ENCODE measurements around the gene ACAP2. TPM values are rescaled to one million over a fixed set of nuclear protein-coding genes. Genes with fewer than 3 reads are reported as not detected.

Gene ACAP2
- total and polyA plus RNA-seq, 10 donors: 11.2 to 127 (median 97.9) TPM

DNA sequence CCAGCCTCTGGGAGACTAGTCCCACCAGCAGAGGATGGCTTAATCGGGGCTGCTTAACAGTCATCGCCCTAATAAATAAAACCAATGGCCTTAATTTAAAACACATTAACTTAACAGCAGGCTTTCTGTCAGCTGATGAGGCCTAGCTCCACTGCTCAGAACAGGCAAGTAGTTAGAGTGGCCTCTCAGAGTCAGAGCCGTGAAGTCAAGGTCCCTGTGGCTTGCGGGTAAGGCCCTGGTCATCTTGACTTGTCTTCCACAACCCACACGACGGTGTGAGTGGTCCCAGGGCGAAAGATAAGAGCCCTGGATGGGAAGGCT lies 183.7 kb downstream of the ACAP2 start:
- no peak for TF ChIP-seq POLR2AphosphoS5 (IDR thresholded peaks at IDR 0.05)
- intact Hi-C loops (cut with DNase I; ENCODE audit: low total_unique reads): loop anchor here (10.0 kb wide), 1 partner anchor 264 kb away; no protein-coding TSS in a partner anchor
- 47 to 67% (median 50%) methylated on average over 7 of the region's 7 CpGs for WGBS, 5 donors
- peak overlapping the region; percentile 83 to 96 (median 93) for H3K27ac ChIP-seq
- peaks cover 11 to 56% (median 33%) of the 10 kb centered on the region in 6 donors for H3K4me1 ChIP-seq
- no peaks in the 10 kb centered on the region for H3K27me3 ChIP-seq (replicated peaks in 1 of 7)
- peak overlapping the region in 7 of 8 donors; percentile 54 to 88 (median 62) for H3K4me3 ChIP-seq
- DNase-seq: no peak
- H3K36me3 ChIP-seq: peaks cover 0 to 21% (median 0%) of the 10 kb centered on the region in 6 donors
- H3K9me3 ChIP-seq: no peaks in the 10 kb centered on the region

DNA sequence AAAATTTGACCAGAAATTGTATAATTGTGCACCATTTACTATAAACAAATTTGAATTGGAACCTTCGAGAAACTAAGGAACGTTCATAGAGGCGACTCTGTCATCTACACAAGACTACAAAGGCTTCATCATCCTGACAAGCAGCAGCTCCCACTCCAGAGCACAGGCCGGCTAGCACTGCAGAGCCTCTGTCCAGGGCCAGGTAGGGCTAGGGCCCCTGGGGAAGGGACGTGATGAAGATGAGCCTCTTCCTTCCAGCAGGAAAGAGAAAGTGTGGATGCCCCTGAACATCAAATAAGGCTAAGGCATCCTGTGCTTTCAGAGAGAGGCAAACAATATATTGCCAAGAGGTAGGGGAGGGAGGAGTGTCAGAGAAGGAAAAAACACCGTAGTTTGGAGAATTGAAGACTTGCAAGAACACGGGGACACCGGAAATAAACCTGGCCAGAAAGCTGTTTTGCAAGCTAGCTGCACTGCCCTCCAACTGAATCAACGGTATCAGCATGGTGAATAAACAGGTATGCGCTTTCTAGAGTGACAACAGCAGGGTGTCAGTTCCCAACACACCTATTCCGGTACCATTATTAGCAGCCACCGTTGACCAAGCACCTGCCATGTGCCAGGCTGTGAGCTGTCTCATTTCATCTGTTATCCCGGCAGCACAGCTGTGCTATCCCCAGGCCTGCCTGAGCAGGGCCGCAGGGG lies 184.2 kb downstream of the ACAP2 start:
- Histone ChIP-seq H3K27me3 (replicated peaks in 1 of 7) (no peaks in the 10 kb centered on the region), H3K4me1 (peaks cover 11 to 51% (median 33%) of the 10 kb centered on the region in 6 donors), H3K9me3 (no peaks in the 10 kb centered on the region), H3K4me3 (peak overlapping the region in 1 of 8 donors; percentile 88), H3K27ac (peak overlapping the region in 7 of 8 donors; percentile 83 to 96 (median 94)), H3K36me3 (peaks cover 0 to 21% (median 0%) of the 10 kb centered on the region in 6 donors)
- intact Hi-C loops (cut with DNase I; ENCODE audit: low total_unique reads): loop anchor here (10.0 kb wide), 1 partner anchor 264 kb away; no protein-coding TSS in a partner anchor
- 62 to 77% (median 67%) methylated on average over 14 of the region's 14 CpGs for WGBS, 5 donors
- TF ChIP-seq POLR2AphosphoS5 (IDR thresholded peaks at IDR 0.05): no peak
- TF ChIP-seq, protein P1, sequence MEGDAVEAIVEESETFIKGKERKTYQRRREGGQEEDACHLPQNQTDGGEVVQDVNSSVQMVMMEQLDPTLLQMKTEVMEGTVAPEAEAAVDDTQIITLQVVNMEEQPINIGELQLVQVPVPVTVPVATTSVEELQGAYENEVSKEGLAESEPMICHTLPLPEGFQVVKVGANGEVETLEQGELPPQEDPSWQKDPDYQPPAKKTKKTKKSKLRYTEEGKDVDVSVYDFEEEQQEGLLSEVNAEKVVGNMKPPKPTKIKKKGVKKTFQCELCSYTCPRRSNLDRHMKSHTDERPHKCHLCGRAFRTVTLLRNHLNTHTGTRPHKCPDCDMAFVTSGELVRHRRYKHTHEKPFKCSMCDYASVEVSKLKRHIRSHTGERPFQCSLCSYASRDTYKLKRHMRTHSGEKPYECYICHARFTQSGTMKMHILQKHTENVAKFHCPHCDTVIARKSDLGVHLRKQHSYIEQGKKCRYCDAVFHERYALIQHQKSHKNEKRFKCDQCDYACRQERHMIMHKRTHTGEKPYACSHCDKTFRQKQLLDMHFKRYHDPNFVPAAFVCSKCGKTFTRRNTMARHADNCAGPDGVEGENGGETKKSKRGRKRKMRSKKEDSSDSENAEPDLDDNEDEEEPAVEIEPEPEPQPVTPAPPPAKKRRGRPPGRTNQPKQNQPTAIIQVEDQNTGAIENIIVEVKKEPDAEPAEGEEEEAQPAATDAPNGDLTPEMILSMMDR (IDR thresholded peaks at IDR 0.05 in 8 of 11, conservative IDR thresholded peaks at IDR 0.05 in 3 of 11): no peak
- TF ChIP-seq POLR2A (IDR thresholded peaks at IDR 0.05): no peak
- peak; percentile 79 for DNase-seq

DNA sequence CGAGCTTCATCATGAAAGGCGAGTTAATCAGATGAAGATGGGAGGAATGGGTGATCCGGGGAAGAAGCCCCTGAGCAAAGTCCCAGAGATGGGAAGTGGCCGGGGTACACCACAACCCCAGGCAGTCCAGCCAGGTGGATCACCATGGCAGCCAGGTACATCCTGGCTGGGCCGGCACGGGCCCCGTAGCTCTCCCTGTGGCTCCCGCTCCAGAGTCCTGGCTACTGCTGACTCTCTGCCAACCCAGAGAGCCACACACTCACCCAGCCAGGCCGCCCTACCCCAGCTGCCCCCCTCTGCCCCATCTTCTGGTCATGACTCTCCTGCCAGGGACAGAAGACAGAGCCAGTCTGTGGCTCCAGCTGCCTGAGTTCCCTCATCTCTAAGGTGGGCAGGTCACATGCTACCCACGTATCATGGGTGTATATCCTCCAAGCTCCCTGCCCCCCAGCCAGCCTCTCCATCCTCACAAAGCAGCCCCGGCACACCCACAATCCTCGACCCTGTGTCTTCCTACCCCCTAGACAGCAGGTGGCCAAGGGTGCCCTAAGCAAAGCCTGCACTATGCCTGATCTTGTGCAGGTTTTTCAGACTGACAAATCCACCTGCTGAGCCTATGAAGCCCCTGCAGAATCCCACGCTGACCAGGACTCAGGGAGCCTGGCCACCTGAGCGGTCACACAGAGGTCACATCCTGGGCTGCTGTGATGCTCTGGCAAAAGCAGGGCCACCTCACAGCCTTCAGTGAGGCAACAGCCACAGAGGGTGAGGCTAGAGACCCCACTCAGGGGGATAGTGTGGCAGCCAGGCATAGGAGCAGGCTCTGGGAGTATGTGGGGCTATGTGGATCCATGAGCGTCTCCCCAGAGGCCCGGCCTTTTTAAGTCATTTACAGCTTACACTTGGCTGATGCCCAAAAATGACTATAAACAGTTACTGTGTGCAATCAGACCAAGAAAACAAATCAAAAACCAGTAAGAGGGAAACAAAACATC lies 185.1 kb downstream of the ACAP2 start:
- intact Hi-C loops (cut with DNase I; ENCODE audit: low total_unique reads): loop anchor here (10.0 kb wide), 1 partner anchor 263 kb away; no protein-coding TSS in a partner anchor
- TF ChIP-seq, protein P1 (IDR thresholded peaks at IDR 0.05 in 8 of 11, conservative IDR thresholded peaks at IDR 0.05 in 3 of 11): no peak
- TF ChIP-seq POLR2A (IDR thresholded peaks at IDR 0.05) (no peak), POLR2AphosphoS5 (IDR thresholded peaks at IDR 0.05) (no peak)
- Histone ChIP-seq H3K27ac (peak overlapping the region in 5 of 8 donors; percentile 83 to 96 (median 94)), H3K36me3 (peaks cover 0 to 21% (median 0%) of the 10 kb centered on the region in 6 donors), H3K4me1 (peaks cover 11 to 44% (median 29%) of the 10 kb centered on the region in 6 donors), H3K4me3 (no peak overlapping the region), H3K27me3 (replicated peaks in 1 of 7) (no peaks in the 10 kb centered on the region), H3K9me3 (no peaks in the 10 kb centered on the region)
- DNase-seq: peak; percentile 75
- WGBS, 5 donors: 87 to 94% (median 90%) methylated on average over 15 to 16 of the region's 16 CpGs

DNA sequence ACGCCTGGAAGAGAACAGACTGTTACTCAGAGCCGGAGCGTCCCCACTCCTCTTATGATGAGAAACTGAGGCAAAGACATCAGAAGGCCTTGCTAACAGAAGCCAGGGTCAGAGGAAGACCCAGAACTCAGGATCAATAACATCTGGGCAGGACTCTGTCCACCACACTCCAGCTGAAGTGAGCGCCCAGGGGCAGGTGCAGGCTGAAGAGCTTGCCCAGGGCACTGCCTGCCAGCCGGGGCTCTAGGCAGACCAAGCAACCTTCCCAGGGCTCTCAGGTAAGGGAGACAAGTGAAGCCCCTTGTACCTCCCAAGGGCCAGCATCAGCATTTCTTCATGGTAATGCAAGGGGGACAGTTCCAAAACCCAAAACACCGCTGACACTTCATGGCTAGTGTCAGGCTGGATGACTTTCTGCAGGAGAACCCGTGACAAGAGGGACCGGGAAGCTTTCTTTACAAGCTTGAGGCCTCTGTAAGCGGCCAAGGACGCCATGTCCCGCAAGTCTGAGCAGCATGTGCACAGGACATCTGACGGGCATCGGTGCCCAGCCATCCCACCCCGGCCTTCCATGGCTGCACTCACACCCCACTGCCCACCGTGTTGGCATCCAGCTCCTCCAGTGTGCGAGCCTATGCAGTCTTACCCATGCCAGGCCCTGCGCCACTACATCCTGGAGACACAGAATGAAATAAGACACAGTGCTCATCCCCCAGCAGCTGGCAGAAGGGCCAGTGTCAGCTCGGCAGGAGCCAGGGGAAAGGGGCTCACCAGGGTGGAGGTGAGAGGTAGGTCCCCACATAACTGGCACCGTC lies 186.0 kb downstream of the ACAP2 start:
- H3K4me3 ChIP-seq: no peak overlapping the region
- peaks cover 11 to 40% (median 29%) of the 10 kb centered on the region in 6 donors for H3K4me1 ChIP-seq
- peaks cover 0 to 21% (median 0%) of the 10 kb centered on the region in 6 donors for H3K36me3 ChIP-seq
- no peaks in the 10 kb centered on the region for H3K27me3 ChIP-seq (replicated peaks in 1 of 7)
- intact Hi-C loops (cut with DNase I; ENCODE audit: low total_unique reads): loop anchor here (10.0 kb wide), 1 partner anchor 262 kb away; no protein-coding TSS in a partner anchor
- peak overlapping the region in 1 of 8 donors; percentile 96 for H3K27ac ChIP-seq
- TF ChIP-seq POLR2AphosphoS5 (IDR thresholded peaks at IDR 0.05): no peak
- TF ChIP-seq POLR2A (IDR thresholded peaks at IDR 0.05): no peak
- WGBS, 5 donors: 91 to 98% (median 97%) methylated on average over 16 to 19 of the region's 19 CpGs
- peak; percentile 70 for DNase-seq
- H3K9me3 ChIP-seq: no peaks in the 10 kb centered on the region

All from spleen (tissue), 11 donors.